ENCODE measurements around the gene SLC39A1.
A peak's percentile ranks its signal among the peaks of the same experiment; 100 is the strongest.

Gene SLC39A1

GRCh38 chr1:153951183-153951582 is 12.2 kb downstream of the SLC39A1 start:
- TF ChIP-seq CTCF (IDR thresholded peaks at IDR 0.05; ENCODE audit: control insufficient read depth, extremely low read depth, insufficient read depth): no peak
- H3K4me3 ChIP-seq (ENCODE audit: low read depth, low read length): no peak overlapping the region
- no peak for DNase-seq (ENCODE audit: low read depth)

GRCh38 chr1:153946622-153947241 is 16.6 kb downstream of the SLC39A1 start, which contains the start of gene DENND4B:
DENND4B (minus strand) TSS chr1:153946718; CDS start chr1:153944374, 2,344 bp downstream.
- TF ChIP-seq CTCF (IDR thresholded peaks at IDR 0.05; ENCODE audit: control insufficient read depth, extremely low read depth, insufficient read depth): peak; percentile 93
- no peak for DNase-seq (ENCODE audit: low read depth)
- H3K4me3 ChIP-seq (ENCODE audit: low read depth, low read length): peak within 1 kb of the TSS; percentile 80

- DNase-seq (ENCODE audit: low read depth): no peak
- peak overlapping the region; percentile 80 for H3K4me3 ChIP-seq (ENCODE audit: low read depth, low read length)
- TF ChIP-seq CTCF (IDR thresholded peaks at IDR 0.05; ENCODE audit: control insufficient read depth, extremely low read depth, insufficient read depth): no peak
Observed at GRCh38 chr1:153945795-153946621, 17.3 kb downstream of the SLC39A1 start.

- TF ChIP-seq CTCF (IDR thresholded peaks at IDR 0.05; ENCODE audit: control insufficient read depth, extremely low read depth, insufficient read depth): no peak
- H3K4me3 ChIP-seq (ENCODE audit: low read depth, low read length): peak overlapping the region; percentile 80
- DNase-seq (ENCODE audit: low read depth): no peak
Observed at GRCh38 chr1:153945131-153945794, 18.1 kb downstream of the SLC39A1 start.

GRCh38 chr1:153944827-153945117 is 18.6 kb downstream of the SLC39A1 start:
- no peak for TF ChIP-seq CTCF (IDR thresholded peaks at IDR 0.05; ENCODE audit: control insufficient read depth, extremely low read depth, insufficient read depth)
- H3K4me3 ChIP-seq (ENCODE audit: low read depth, low read length): peak overlapping the region; percentile 80
- no peak for DNase-seq (ENCODE audit: low read depth)

GRCh38 chr1:153944005-153944826 is 19.1 kb downstream of the SLC39A1 start:
- no peak for DNase-seq (ENCODE audit: low read depth)
- TF ChIP-seq CTCF (IDR thresholded peaks at IDR 0.05; ENCODE audit: control insufficient read depth, extremely low read depth, insufficient read depth): no peak
- no peak overlapping the region for H3K4me3 ChIP-seq (ENCODE audit: low read depth, low read length)
